ENCODE data around the gene CDH13.

The CDH13 gene

DNA sequence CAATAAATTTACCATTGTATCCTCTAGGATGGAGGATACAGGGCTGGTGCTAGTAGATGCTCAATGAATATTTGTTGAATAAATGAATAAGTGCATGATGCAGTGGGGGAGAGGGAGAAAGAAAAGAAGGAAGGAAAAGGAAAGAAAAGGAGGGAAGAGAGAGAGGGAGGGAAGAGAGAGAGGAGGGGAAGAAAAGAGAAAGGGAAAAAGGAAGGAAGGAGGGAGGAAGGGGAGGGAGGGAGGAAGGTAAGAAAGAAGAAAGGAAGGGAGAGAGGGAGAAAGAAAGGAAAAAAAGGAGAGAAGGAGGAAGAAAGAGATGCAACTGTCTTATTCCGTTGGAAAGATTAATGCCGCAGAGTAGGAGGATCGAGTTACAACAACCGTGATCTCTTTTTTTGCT, 1211.4 kb downstream of the CDH13 start:
- no peak overlapping the region for H3K4me3 ChIP-seq (ENCODE audit: low read length)
- TF ChIP-seq, protein P1, sequence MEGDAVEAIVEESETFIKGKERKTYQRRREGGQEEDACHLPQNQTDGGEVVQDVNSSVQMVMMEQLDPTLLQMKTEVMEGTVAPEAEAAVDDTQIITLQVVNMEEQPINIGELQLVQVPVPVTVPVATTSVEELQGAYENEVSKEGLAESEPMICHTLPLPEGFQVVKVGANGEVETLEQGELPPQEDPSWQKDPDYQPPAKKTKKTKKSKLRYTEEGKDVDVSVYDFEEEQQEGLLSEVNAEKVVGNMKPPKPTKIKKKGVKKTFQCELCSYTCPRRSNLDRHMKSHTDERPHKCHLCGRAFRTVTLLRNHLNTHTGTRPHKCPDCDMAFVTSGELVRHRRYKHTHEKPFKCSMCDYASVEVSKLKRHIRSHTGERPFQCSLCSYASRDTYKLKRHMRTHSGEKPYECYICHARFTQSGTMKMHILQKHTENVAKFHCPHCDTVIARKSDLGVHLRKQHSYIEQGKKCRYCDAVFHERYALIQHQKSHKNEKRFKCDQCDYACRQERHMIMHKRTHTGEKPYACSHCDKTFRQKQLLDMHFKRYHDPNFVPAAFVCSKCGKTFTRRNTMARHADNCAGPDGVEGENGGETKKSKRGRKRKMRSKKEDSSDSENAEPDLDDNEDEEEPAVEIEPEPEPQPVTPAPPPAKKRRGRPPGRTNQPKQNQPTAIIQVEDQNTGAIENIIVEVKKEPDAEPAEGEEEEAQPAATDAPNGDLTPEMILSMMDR (conservative IDR thresholded peaks at IDR 0.05; ENCODE audit: low read length) = no peak
- no peak for DNase-seq (ENCODE audit: low read depth)

DNA sequence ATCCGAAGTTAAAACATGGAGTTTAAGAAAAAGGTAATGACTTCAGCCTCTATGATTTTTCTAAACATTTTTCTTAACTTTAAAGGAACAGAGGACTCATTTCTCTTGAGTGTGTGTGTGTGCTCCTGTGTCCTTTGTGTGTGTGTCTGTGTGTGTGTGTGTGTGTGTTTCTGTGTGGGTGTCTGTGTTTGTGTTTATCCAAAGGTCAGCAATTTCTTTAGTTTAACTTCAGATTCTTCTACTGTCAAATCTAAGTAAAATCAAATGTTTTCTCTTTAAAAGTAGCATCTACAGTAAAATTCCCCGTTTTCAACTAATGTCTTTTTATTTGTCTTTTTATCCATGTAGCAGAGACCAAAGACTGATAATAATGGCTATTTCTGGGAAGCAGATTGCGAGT, 1212.8 kb downstream of the CDH13 start:
- no peak for DNase-seq (ENCODE audit: low read depth)
- no peak overlapping the region for H3K4me3 ChIP-seq (ENCODE audit: low read length)
- TF ChIP-seq, protein P1 (conservative IDR thresholded peaks at IDR 0.05; ENCODE audit: low read length) = no peak

DNA sequence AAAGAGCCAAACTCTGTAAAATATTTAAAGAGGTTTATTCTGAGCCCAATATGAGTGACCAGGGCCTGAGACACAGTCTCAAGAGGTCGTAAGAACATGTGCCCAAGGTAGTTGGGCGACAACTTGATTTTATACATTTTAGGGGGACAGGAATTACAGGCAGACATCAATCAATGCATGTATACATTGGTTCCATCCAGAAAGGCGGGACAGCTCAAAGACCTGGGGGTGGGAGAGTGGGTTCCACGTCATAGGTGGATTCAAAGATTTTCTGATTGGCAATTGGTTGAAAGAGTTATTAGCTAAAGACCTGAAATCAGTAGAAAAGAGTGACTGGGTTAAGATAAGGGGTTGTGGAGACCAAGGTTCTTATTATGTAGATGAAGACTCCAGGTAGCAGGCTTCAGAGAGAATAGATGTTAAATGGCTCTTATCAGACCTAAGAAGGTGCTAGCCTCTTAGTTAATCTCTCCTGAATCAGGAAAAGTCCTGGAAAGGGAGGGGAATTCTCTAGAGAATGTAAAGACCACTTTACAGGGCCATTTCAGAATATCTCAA, 1213.4 kb downstream of the CDH13 start:
- no peak overlapping the region for H3K4me3 ChIP-seq (ENCODE audit: low read length)
- no peak for DNase-seq (ENCODE audit: low read depth)
- TF ChIP-seq, protein P1 (conservative IDR thresholded peaks at IDR 0.05; ENCODE audit: low read length) = no peak

DNA sequence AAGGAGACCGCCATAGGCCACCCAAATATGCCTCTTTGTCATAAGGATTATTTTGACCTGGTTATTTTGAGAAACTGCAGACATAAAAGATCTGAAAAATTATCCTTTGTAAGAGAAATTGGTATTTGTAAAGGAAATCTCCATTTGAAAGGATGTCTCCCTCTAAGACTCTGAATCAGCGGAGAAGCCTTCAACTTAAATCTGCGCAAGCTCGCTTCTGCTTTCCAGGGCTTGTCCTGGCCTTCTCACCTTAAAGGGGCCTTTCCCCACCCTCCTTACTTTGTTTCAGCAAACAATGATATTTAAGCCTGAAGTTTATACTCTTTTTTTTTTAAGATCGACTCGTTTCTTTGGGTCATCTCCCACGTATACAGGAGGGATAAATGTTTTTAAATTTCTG, 1215.5 kb downstream of the CDH13 start:
- TF ChIP-seq, protein P1 (conservative IDR thresholded peaks at IDR 0.05; ENCODE audit: low read length) = no peak
- DNase-seq (ENCODE audit: low read depth) = no peak
- H3K4me3 ChIP-seq (ENCODE audit: low read length) = no peak overlapping the region

GRCh38 chr16:83842756-83843507, 1216.2 kb downstream of the CDH13 start:
- H3K4me3 ChIP-seq (ENCODE audit: low read length) = no peak overlapping the region
- no peak for DNase-seq (ENCODE audit: low read depth)
- TF ChIP-seq, protein P1 (conservative IDR thresholded peaks at IDR 0.05; ENCODE audit: low read length) = no peak

- TF ChIP-seq, protein P1 (conservative IDR thresholded peaks at IDR 0.05; ENCODE audit: low read length) = no peak
- DNase-seq (ENCODE audit: low read depth) = no peak
- H3K4me3 ChIP-seq (ENCODE audit: low read length) = no peak overlapping the region
Observed at GRCh38 chr16:83843657-83844056, 1216.9 kb downstream of the CDH13 start.

- TF ChIP-seq, protein P1 (conservative IDR thresholded peaks at IDR 0.05; ENCODE audit: low read length) = no peak
- H3K4me3 ChIP-seq (ENCODE audit: low read length) = no peak overlapping the region
- DNase-seq (ENCODE audit: low read depth) = no peak
Observed at GRCh38 chr16:83845263-83845662, 1218.5 kb downstream of the CDH13 start.
